ENCODE data around the gene GLIPR1L1.

Gene GLIPR1L1

GRCh38 chr12:75354011-75354410 is 19.5 kb downstream of the GLIPR1L1 start:
- DNase-seq, result no peak

- DNase-seq, result no peak
Observed at GRCh38 chr12:75360920-75361319, 26.4 kb downstream of the GLIPR1L1 start.

- DNase-seq, result no peak
Observed at GRCh38 chr12:75361408-75361807, 26.9 kb downstream of the GLIPR1L1 start.

GRCh38 chr12:75364919-75365318 is 30.4 kb downstream of the GLIPR1L1 start:
- no peak for DNase-seq

GRCh38 chr12:75366629-75367028 is 32.2 kb downstream of the GLIPR1L1 start:
- no peak for DNase-seq

GRCh38 chr12:75374971-75375370 is 40.5 kb downstream of the GLIPR1L1 start:
- no peak for DNase-seq

GRCh38 chr12:75378354-75378753 is 43.9 kb downstream of the GLIPR1L1 start:
- DNase-seq, result no peak

- DNase-seq, result no peak
Observed at GRCh38 chr12:75389061-75389460, 54.6 kb downstream of the GLIPR1L1 start.

- DNase-seq, result no peak
Observed at GRCh38 chr12:75389706-75390105, 55.2 kb downstream of the GLIPR1L1 start.

- no peak for DNase-seq
Observed at GRCh38 chr12:75390156-75390898, 55.9 kb downstream of the GLIPR1L1 start.

- DNase-seq, result peak; percentile 52
Observed at GRCh38 chr12:75390899-75391538, 56.5 kb downstream of the GLIPR1L1 start, which contains the start of gene GLIPR1L2. Gene GLIPR1L2 (plus strand): TSS chr12:75391089. CDS start chr12:75391117, 28 bp downstream.

GRCh38 chr12:75404231-75404630 is 69.8 kb downstream of the GLIPR1L1 start:
- DNase-seq, result no peak

GRCh38 chr12:75407683-75408082 is 73.2 kb downstream of the GLIPR1L1 start:
- DNase-seq, result no peak

GRCh38 chr12:75409830-75410229 is 75.4 kb downstream of the GLIPR1L1 start:
- no peak for DNase-seq

GRCh38 chr12:75414671-75415070 is 80.2 kb downstream of the GLIPR1L1 start:
- no peak for DNase-seq

- DNase-seq, result no peak
Observed at GRCh38 chr12:75419841-75420240, 85.4 kb downstream of the GLIPR1L1 start.

All from 8988T (cell line).